PC-3 (cell line): ENCODE results near the gene BARX1. TPM values are rescaled to one million over a fixed set of nuclear protein-coding genes. Genes with fewer than 3 reads are reported as not detected.

ENCODE experiments used
- ATAC-seq: fragments of 200-7000 bp; cut with Tn5 transposase; 2 replicates; pipeline ENCODE4 v1.9.1; 2020; ENCODE audit warnings: mild to moderate bottlenecking, moderate library complexity
- Bru-seq: library from RNA; stranded (reverse); fragments of 400-500 nt; gene quantifications from one replicate; lab custom pipeline; 2021; lab: Mats Ljungman, UMichigan
- BruChase-seq, 2 experiments: library from RNA; stranded (reverse); fragments of 400-500 nt; gene quantifications; one replicate each; lab custom pipeline; 2021; lab: Mats Ljungman, UMichigan
- BruUV-seq: library from RNA; stranded (reverse); fragments of 400-500 nt; replicated peaks from 2 replicates; lab custom pipeline; 2021; lab: Mats Ljungman, UMichigan
- CTCF ChIA-PET: fragments of 300-600 bp; sonication (Branson Sonifier 250); formaldehyde crosslinking; loops from one replicate; lab custom pipeline; 2022; ENCODE audit warnings: antibody characterized with exemption; lab: Charles Lee
- POLR2A ChIA-PET: fragments of 300-600 bp; sonication (Branson Sonifier 250); formaldehyde crosslinking; loops from one replicate; lab custom pipeline; 2022; ENCODE audit warnings: antibody characterized with exemption; ENCODE audit not compliant: unreplicated experiment; lab: Charles Lee
- DNase-seq: peaks from one replicate; pipeline ENCODE4 v3.0.0-alpha.2; 2015
- H2AFZ ChIP-seq: fragments of 300-600 bp; sonication (generic); 2 replicates; pipeline ENCODE4 v1.6.0; 2016; ENCODE audit warnings: antibody characterized with exemption, low read length
- H3F3A ChIP-seq: fragments of 300-600 bp; sonication (generic); one replicate; pipeline ENCODE4 v1.6.0; 2017; ENCODE audit warnings: antibody characterized with exemption, low read length, control low read depth, mild to moderate bottlenecking; ENCODE audit not compliant: unreplicated experiment
- H3K27ac ChIP-seq: fragments of 300-600 bp; sonication (generic); 2 replicates; pipeline ENCODE4 v1.5.1; 2016; ENCODE audit warnings: mild to moderate bottlenecking, low read length
- H3K27me3 ChIP-seq: fragments of 300-600 bp; sonication (generic); 2 replicates; pipeline ENCODE4 v1.6.1; 2016; ENCODE audit warnings: low read length, mixed read lengths
- H3K36me3 ChIP-seq: fragments of 300-600 bp; sonication (generic); 2 replicates; pipeline ENCODE4 v1.6.1; 2016; ENCODE audit warnings: low read depth, mixed run types, low read length, mixed read lengths
- H3K4me1 ChIP-seq: fragments of 300-600 bp; sonication (generic); 2 replicates; pipeline ENCODE4 v1.5.1; 2016; ENCODE audit warnings: low read length; ENCODE audit not compliant: insufficient read depth
- H3K4me2 ChIP-seq: fragments of 300-600 bp; sonication (generic); 2 replicates; pipeline ENCODE4 v1.6.0; 2016; ENCODE audit warnings: low read length
- H3K4me3 ChIP-seq: fragments of 300-600 bp; sonication (generic); 2 replicates; pipeline ENCODE4 v1.5.1; 2016; ENCODE audit warnings: mild to moderate bottlenecking, low read length, mixed read lengths
- H3K79me2 ChIP-seq: fragments of 300-600 bp; sonication (generic); 2 replicates; pipeline ENCODE4 v1.6.1; 2017; ENCODE audit warnings: low read length, mixed read lengths
- H3K9ac ChIP-seq: fragments of 300-600 bp; sonication (generic); 2 replicates; pipeline ENCODE4 v1.6.0; 2016; ENCODE audit warnings: mild to moderate bottlenecking, low read length
- H3K9me2 ChIP-seq: fragments of 300-600 bp; sonication (generic); replicated peaks from 2 replicates; pipeline ENCODE4 v1.6.1; 2016; ENCODE audit warnings: mixed run types, low read length, mixed read lengths
- H3K9me3 ChIP-seq: fragments of 300-600 bp; sonication (generic); 2 replicates; pipeline ENCODE4 v1.6.1; 2016; ENCODE audit warnings: low read length, mixed read lengths
- H4K20me1 ChIP-seq: fragments of 300-600 bp; sonication (generic); 2 replicates; pipeline ENCODE4 v1.6.1; 2016; ENCODE audit warnings: low read length, mixed read lengths
- EZH2 ChIP-seq: fragments of 300-600 bp; sonication (generic); IDR thresholded peaks from one replicate; pipeline ENCODE4 v1.6.1; 2017; ENCODE audit warnings: antibody characterized with exemption, mild to moderate bottlenecking, low read length; ENCODE audit not compliant: unreplicated experiment
- EZH2phosphoT487 ChIP-seq: fragments of 300-600 bp; sonication (generic); IDR thresholded peaks from 2 replicates; pipeline ENCODE4 v1.6.1; 2018; ENCODE audit warnings: mild to moderate bottlenecking, antibody characterized with exemption, low read length, borderline replicate concordance
- intact Hi-C: fragments of 100-400 bp; cut with micrococcal nuclease; formaldehyde crosslinking; loops from 2 replicates; pipeline ENCODE4 v1.9.0; 2023
- long read RNA-seq: library from polyadenylated mRNA; unstranded; transcript quantifications from one replicate; pipeline ENCODE4 v2.0.0, GENCODE V29; 2021; ENCODE audit not compliant: unreplicated experiment
- total RNA-seq: library from RNA; depleted of rRNA; stranded (reverse); fragments of >200 nt; gene quantifications from 2 replicates; pipeline ENCODE4 v1.2.3, GENCODE V29; 2014; rRNA removed
- TF ChIP-seq, protein P1 (sequence below): fragments of 300-600 bp; sonication (generic); conservative IDR thresholded peaks from 2 replicates; pipeline ENCODE4 v1.5.1; 2017; ENCODE audit warnings: antibody characterized with exemption, low read depth, mild to moderate bottlenecking, low read length

The BARX1 gene, protein sequence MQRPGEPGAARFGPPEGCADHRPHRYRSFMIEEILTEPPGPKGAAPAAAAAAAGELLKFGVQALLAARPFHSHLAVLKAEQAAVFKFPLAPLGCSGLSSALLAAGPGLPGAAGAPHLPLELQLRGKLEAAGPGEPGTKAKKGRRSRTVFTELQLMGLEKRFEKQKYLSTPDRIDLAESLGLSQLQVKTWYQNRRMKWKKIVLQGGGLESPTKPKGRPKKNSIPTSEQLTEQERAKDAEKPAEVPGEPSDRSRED
- total RNA-seq = not detected in 2 replicates
- Bru-seq, nascent RNA = not detected
- BruChase-seq, experiment 1, labeled RNA remaining after a 6-hour chase = not detected
- BruChase-seq, experiment 2, labeled RNA remaining after a 2-hour chase = percentile 12 among the genes with signal in this experiment
- long read RNA-seq = 0 reads

DNA sequence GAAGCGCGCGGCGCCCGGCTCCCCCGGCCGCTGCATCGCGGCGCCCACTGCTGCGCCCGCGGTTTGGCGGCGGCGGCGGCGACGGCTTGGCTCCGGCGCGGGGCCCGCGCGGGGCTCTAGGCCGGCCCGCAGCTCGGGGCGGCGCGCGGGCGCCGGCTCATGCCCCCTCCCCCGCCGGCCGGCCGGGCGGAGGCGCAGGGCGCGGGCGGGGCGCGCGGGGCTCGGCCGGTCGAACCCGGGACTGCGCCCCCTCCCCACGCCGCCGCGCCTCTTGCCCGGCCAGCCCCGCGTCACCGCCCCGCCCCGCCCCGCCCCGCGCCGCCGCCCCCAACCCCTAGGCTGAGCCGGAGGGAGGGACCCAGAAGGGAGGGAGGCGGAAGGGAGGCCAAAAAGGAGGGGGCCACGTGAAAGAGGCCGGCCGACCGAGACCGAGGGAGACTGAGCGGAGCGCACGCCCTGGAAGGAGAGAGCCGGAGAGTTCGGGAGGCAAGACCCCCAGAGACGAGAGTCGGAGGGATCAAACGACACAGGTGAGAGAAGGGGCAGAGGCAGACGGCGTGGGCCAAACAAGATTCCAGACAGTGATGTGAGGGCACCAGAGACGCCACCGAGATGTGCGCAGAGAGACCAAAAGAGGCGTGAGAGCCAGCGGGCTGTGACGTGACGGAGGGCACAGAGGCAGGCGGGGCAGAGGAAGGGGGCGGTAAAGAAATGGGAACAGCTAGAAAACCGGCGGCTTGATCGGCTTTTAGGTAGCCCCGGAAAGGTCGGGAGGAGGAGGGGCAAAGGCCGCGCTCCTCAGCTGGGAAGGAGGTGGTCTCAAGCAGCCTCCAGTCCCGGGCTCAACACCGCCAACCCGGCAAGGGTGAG is at the start of gene BARX1:
TSS of gene BARX1 (minus strand) at position 245 of the 870 bp plus-strand sequence. CDS start at position 36, 209 bp downstream.
- no peak within 1 kb of the TSS for H2AFZ ChIP-seq
- H3F3A ChIP-seq = no peaks in the 10 kb centered on the region
- intact Hi-C loops = no loop called here
- H3K4me1 ChIP-seq = peaks cover 3% of the 10 kb centered on the region; the same call in 1 of the 2 replicates
- ATAC-seq = no peak
- no peaks in the 10 kb centered on the region for H4K20me1 ChIP-seq
- DNase-seq = no peak
- CTCF ChIA-PET = no interaction called here
- H3K27ac ChIP-seq = no peak within 1 kb of the TSS
- H3K36me3 ChIP-seq = no peaks in the 10 kb centered on the region
- H3K4me2 ChIP-seq = no peak within 1 kb of the TSS
- no peaks in the 10 kb centered on the region for H3K79me2 ChIP-seq
- TF ChIP-seq EZH2 (no peak), EZH2phosphoT487 (no peak)
- TF ChIP-seq, protein P1, sequence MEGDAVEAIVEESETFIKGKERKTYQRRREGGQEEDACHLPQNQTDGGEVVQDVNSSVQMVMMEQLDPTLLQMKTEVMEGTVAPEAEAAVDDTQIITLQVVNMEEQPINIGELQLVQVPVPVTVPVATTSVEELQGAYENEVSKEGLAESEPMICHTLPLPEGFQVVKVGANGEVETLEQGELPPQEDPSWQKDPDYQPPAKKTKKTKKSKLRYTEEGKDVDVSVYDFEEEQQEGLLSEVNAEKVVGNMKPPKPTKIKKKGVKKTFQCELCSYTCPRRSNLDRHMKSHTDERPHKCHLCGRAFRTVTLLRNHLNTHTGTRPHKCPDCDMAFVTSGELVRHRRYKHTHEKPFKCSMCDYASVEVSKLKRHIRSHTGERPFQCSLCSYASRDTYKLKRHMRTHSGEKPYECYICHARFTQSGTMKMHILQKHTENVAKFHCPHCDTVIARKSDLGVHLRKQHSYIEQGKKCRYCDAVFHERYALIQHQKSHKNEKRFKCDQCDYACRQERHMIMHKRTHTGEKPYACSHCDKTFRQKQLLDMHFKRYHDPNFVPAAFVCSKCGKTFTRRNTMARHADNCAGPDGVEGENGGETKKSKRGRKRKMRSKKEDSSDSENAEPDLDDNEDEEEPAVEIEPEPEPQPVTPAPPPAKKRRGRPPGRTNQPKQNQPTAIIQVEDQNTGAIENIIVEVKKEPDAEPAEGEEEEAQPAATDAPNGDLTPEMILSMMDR = no peak
- POLR2A ChIA-PET = no interaction called here
- no peak within 1 kb of the TSS for H3K9ac ChIP-seq
- BruUV-seq = no TSS peak
- no peak within 1 kb of the TSS for H3K4me3 ChIP-seq
- peaks cover 18% of the 10 kb centered on the region for H3K27me3 ChIP-seq
- H3K9me3 ChIP-seq = no peaks in the 10 kb centered on the region
- no peaks in the 10 kb centered on the region for H3K9me2 ChIP-seq

DNA sequence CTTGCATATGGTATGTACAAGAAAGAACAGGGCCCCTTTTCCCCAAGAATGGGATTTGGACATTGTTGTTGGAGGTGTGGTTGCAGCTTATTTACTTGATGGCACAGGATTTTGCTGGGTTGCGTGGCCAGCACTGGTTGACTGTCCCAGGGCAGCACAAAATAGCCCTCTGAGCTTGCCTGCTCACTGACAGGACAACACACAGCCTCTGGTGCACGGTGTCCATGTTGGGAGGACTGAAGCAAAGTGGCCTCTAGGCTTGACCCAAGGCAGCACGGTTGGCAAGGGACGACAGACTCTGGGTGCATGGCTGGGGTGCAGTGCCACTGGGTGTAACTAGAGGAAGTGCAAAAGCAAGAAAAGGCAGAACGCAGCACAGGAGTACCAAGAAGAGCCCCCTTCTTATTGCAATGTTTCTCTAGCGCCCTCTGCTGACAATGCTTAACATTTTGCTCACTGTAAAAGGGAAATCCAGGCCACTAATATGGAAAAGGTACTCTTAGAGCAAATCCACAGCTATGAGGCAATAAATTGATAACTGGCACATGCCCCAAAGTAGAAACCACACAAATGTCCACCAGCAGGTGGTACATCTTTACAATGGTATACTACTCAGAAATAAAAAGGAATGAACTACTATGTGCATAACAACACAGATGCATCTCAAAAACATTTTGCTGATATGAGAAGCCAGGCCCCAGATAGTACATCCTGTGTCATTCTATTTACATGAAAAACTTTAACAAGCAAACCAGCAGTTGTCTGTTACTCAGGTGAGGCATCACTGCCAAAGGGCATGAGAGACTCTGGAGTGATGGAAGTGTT is 47.4 kb upstream of the BARX1 start:
- H3F3A ChIP-seq = no peaks in the 10 kb centered on the region
- no peaks in the 10 kb centered on the region for H3K9me3 ChIP-seq
- no TSS peak for BruUV-seq
- H3K27me3 ChIP-seq = no peaks in the 10 kb centered on the region
- ChIA-PET POLR2A (no interaction called here), CTCF (interaction anchor here (1.4 kb wide), 1 partner anchor 37 kb away, joined by 7 read pairs; no protein-coding TSS in a partner anchor)
- no peak overlapping the region for H3K9ac ChIP-seq
- H4K20me1 ChIP-seq = no peaks in the 10 kb centered on the region
- no peak overlapping the region for H3K4me2 ChIP-seq
- no peak overlapping the region for H2AFZ ChIP-seq
- TF ChIP-seq, protein P1 = peak; percentile 71
- no peak for TF ChIP-seq EZH2
- H3K4me1 ChIP-seq = peaks cover 8% of the 10 kb centered on the region; the same call in 1 of the 2 replicates
- intact Hi-C loops = no loop called here
- DNase-seq (peak; percentile 66), ATAC-seq (0 out of 2 replicates have a peak, but pooled peaks have one; percentile 32)
- no peak overlapping the region for H3K4me3 ChIP-seq
- no peaks in the 10 kb centered on the region for H3K36me3 ChIP-seq
- no peak overlapping the region for H3K27ac ChIP-seq
- H3K9me2 ChIP-seq = no peaks in the 10 kb centered on the region
- no peaks in the 10 kb centered on the region for H3K79me2 ChIP-seq
